Measurements from ENCODE around the gene MBOAT2.

- TF ChIP-seq MAX (IDR thresholded peaks at IDR 0.05): no peak
- no peak for TF ChIP-seq CTCF (IDR thresholded peaks at IDR 0.05; ENCODE audit: low read depth, low read length, missing input control)
- TF ChIP-seq ZBTB33 (IDR thresholded peaks at IDR 0.05): no peak
- no peak for TF ChIP-seq GABPA (IDR thresholded peaks at IDR 0.05 in 1 of 2, conservative IDR thresholded peaks at IDR 0.05 in 1 of 2)
Observed at GRCh38 chr2:9027884-9028283, 24.4 kb upstream of the MBOAT2 start.
